PC-9 (cell line): ENCODE measurements around the gene EIF4E1B. TPM values are rescaled to one million over a fixed set of nuclear protein-coding genes. Genes with fewer than 3 reads are reported as not detected.

Experiments
- BruUV-seq: library from RNA; stranded (reverse); fragments of 400-500 nt; replicated peaks from 2 replicates; lab custom pipeline; 2021; lab: Mats Ljungman, UMichigan
- CTCF ChIA-PET: fragments of 300-600 bp; sonication (Branson Sonifier 250); formaldehyde crosslinking; loops from one replicate; lab custom pipeline; 2022; ENCODE audit warnings: antibody characterized with exemption; lab: Charles Lee
- POLR2A ChIA-PET: fragments of 300-600 bp; sonication (Branson Sonifier 250); formaldehyde crosslinking; loops from one replicate; lab custom pipeline; 2022; ENCODE audit warnings: antibody characterized with exemption; ENCODE audit not compliant: unreplicated experiment; lab: Charles Lee
- DNase-seq, 2 experiments: peaks; one replicate each; pipeline versions ENCODE4 v3.0.0 to v3.0.0-alpha.2; 2015 to 2022; ENCODE audit warnings: mixed read lengths in 1 of 2
- H2AFZ ChIP-seq: fragments of 200-600 bp; sonication (generic); 2 replicates; pipeline ENCODE4 v1.8.1; 2017; ENCODE audit warnings: antibody characterized with exemption
- H3F3A ChIP-seq: fragments of 200-600 bp; sonication (generic); 2 replicates; pipeline ENCODE4 v1.8.1; 2017; ENCODE audit warnings: antibody characterized with exemption, mild to moderate bottlenecking, low read depth; ENCODE audit not compliant: insufficient read depth
- H3K27ac ChIP-seq: fragments of 200-600 bp; sonication (generic); 2 replicates; pipeline ENCODE4 v1.6.1; 2016; ENCODE audit warnings: mixed run types
- H3K27me3 ChIP-seq: fragments of 200-600 bp; sonication (generic); 2 replicates; pipeline ENCODE4 v1.6.1; 2016; ENCODE audit warnings: low read depth, mixed run types; ENCODE audit not compliant: insufficient read depth
- H3K36me3 ChIP-seq: fragments of 200-600 bp; sonication (generic); 2 replicates; pipeline ENCODE4 v1.6.1; 2016; ENCODE audit warnings: low read depth, mixed run types
- H3K4me1 ChIP-seq: fragments of 200-600 bp; sonication (generic); replicated peaks from 2 replicates; pipeline ENCODE4 v1.6.1; 2016; ENCODE audit warnings: mixed run types; ENCODE audit not compliant: insufficient read depth
- H3K4me2 ChIP-seq: fragments of 200-600 bp; sonication (generic); 2 replicates; pipeline ENCODE4 v1.6.1; 2017; ENCODE audit warnings: mixed run types
- H3K4me3 ChIP-seq: fragments of 200-600 bp; sonication (generic); 2 replicates; pipeline ENCODE4 v1.6.1; 2016; ENCODE audit warnings: mixed run types
- H3K79me2 ChIP-seq: fragments of 200-600 bp; sonication (generic); 2 replicates; pipeline ENCODE4 v1.6.1; 2017; ENCODE audit warnings: low read depth, mixed run types
- H3K9me2 ChIP-seq: fragments of 200-600 bp; sonication (generic); 2 replicates; pipeline ENCODE4 v1.8.1; 2017; ENCODE audit warnings: mild to moderate bottlenecking; ENCODE audit not compliant: insufficient read depth
- H3K9me3 ChIP-seq: fragments of 200-600 bp; sonication (generic); 2 replicates; pipeline ENCODE4 v1.8.1; 2016; ENCODE audit warnings: low read depth; ENCODE audit not compliant: insufficient read depth
- H4K20me1 ChIP-seq: fragments of 200-600 bp; sonication (generic); 2 replicates; pipeline ENCODE4 v1.8.1; 2017; ENCODE audit not compliant: insufficient read depth
- EZH2 ChIP-seq: fragments of 200-600 bp; sonication (generic); IDR thresholded peaks from 2 replicates; pipeline ENCODE4 v1.8.0; 2017; ENCODE audit warnings: antibody characterized with exemption, low read depth
- intact Hi-C: fragments of 100-400 bp; cut with micrococcal nuclease; formaldehyde crosslinking; loops from one replicate; pipeline ENCODE4 v1.10.0; 2022; ENCODE audit not compliant: unreplicated experiment
- total RNA-seq: library from RNA; stranded (reverse); gene quantifications from 2 replicates; pipeline ENCODE4 v1.2.3, GENCODE V29; 2021
- TF ChIP-seq, protein P1 (sequence below): fragments of 200-600 bp; sonication (generic); conservative IDR thresholded peaks from 2 replicates; pipeline ENCODE4 v1.6.1; 2017; ENCODE audit warnings: mixed run types, antibody characterized with exemption, mild to moderate bottlenecking, moderate library complexity

The EIF4E1B gene
- total RNA-seq, 1 experiment from 2014 or later: not detected

DNA sequence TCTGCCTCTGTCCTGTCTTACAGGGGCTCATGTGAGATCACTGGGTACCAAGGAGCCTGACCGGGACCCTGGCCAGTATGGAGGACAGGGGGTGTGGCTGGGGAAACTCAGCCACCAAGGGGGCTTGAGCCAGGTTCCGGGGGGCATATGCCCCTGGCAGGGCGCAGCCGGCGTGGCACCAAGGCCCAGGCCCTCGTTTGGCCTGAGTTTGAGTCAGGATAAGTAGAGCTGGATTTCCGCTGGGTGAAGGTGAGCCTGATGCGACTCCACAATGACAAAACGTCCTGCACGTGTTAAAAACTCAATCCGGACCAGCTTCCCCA is 16.2 kb downstream of the EIF4E1B start:
- Histone ChIP-seq H3K27ac (no peak overlapping the region), H4K20me1 (peaks cover 20% of the 10 kb centered on the region; the same call in 1 of the 2 replicates), H3K4me3 (peak overlapping the region; percentile 47; the same call in 1 of the 2 replicates), H3K27me3 (no peaks in the 10 kb centered on the region), H3K4me1 (peaks cover 11% of the 10 kb centered on the region), H3K9me2 (no peaks in the 10 kb centered on the region), H3K9me3 (no peaks in the 10 kb centered on the region), H3F3A (no peaks in the 10 kb centered on the region; the same call in 1 of the 2 replicates), H2AFZ (peak overlapping the region; percentile 86), H3K4me2 (peak overlapping the region; percentile 69), H3K79me2 (peaks cover 34% of the 10 kb centered on the region), H3K36me3 (no peaks in the 10 kb centered on the region)
- TSS peak; percentile 99 for BruUV-seq
- intact Hi-C loops: loop anchor here (1.0 to 10.0 kb wide), 7 partner anchors 37 to 656 kb away; partner anchors contain the start of genes FAF2, FGFR4, HIGD2A and NOP16
- no peak for DNase-seq
- ChIA-PET CTCF (interaction anchor here (0.5 to 0.9 kb wide), 4 partner anchors 25 to 917 kb away, joined by 4 to 5 read pairs (median 5); no protein-coding TSS in a partner anchor), POLR2A (interaction anchor here (0.5 to 0.6 kb wide), 2 partner anchors 109 to 548 kb away, joined by 3 to 4 read pairs; no protein-coding TSS in a partner anchor)
- TF ChIP-seq, protein P1, sequence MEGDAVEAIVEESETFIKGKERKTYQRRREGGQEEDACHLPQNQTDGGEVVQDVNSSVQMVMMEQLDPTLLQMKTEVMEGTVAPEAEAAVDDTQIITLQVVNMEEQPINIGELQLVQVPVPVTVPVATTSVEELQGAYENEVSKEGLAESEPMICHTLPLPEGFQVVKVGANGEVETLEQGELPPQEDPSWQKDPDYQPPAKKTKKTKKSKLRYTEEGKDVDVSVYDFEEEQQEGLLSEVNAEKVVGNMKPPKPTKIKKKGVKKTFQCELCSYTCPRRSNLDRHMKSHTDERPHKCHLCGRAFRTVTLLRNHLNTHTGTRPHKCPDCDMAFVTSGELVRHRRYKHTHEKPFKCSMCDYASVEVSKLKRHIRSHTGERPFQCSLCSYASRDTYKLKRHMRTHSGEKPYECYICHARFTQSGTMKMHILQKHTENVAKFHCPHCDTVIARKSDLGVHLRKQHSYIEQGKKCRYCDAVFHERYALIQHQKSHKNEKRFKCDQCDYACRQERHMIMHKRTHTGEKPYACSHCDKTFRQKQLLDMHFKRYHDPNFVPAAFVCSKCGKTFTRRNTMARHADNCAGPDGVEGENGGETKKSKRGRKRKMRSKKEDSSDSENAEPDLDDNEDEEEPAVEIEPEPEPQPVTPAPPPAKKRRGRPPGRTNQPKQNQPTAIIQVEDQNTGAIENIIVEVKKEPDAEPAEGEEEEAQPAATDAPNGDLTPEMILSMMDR: no peak
- no peak for TF ChIP-seq EZH2

DNA sequence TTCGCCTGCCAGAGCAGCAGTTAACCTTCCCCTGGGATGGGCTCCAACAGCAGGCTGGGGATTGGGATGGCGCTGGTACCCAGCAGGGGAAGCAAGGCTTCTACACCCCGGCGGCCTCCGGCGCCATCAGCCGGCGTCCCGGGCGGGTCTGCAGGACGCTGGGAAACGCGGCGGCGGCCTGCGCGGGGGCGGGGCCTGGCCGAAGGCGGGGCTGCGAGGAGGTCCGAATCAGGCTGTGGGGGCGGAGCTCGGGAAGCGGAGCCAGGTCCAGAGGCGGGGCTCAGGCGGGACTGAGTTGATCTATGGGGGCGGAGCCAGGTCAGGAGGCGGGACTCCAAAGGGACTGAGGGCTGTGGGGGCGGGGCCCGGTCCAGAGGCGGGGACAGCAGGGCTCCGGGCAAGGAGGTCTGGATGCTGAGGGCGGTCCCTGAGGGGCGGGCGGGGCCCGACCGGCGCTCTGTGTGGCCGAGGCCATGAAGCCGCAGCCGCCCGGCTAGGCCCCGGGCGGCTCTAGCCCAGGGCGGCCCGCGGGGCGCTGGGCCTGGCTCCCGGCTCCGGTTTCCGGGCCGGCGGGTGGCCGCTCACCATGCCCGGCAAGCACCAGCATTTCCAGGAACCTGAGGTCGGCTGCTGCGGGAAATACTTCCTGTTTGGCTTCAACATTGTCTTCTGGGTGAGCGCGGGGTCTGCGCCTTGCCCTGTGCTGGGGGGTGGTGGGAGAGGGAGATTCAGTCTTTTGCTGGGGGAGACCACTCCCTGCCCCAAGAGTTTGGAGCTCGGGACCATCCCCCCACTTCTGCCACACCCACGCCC is 16.8 kb downstream of the EIF4E1B start, which contains the start of gene TSPAN17:
TSPAN17 (plus strand) TSS at position 455 of the 813 bp plus-strand sequence; CDS start at position 587, 132 bp downstream.
- Histone ChIP-seq H3K9me3 (no peaks in the 10 kb centered on the region), H3K4me3 (peak within 1 kb of the TSS; percentile 90), H2AFZ (peak within 1 kb of the TSS; percentile 86), H3K4me1 (peaks cover 11% of the 10 kb centered on the region), H3F3A (no peaks in the 10 kb centered on the region; the same call in 1 of the 2 replicates), H3K36me3 (no peaks in the 10 kb centered on the region), H3K27ac (no peak within 1 kb of the TSS), H3K9me2 (no peaks in the 10 kb centered on the region), H3K27me3 (no peaks in the 10 kb centered on the region), H4K20me1 (peaks cover 20% of the 10 kb centered on the region; the same call in 1 of the 2 replicates), H3K4me2 (peak within 1 kb of the TSS; percentile 99), H3K79me2 (peaks cover 34% of the 10 kb centered on the region)
- peak; percentile 91 to 100 for DNase-seq
- intact Hi-C loops: loop anchor here (1.0 to 10.0 kb wide), 7 partner anchors 38 to 655 kb away; partner anchors contain the start of genes FAF2, FGFR4, HIGD2A and NOP16
- no peak for TF ChIP-seq EZH2
- TF ChIP-seq, protein P1: no peak; the same call in 1 of the 2 replicates
- POLR2A ChIA-PET: interaction anchor here (0.5 to 0.6 kb wide), 2 partner anchors 109 to 547 kb away, joined by 3 to 4 read pairs; no protein-coding TSS in a partner anchor
- no TSS peak for BruUV-seq
- CTCF ChIA-PET: interaction anchor here (0.6 to 0.9 kb wide), 6 partner anchors 10 to 917 kb away, joined by 3 to 5 read pairs (median 3); no protein-coding TSS in a partner anchor

DNA sequence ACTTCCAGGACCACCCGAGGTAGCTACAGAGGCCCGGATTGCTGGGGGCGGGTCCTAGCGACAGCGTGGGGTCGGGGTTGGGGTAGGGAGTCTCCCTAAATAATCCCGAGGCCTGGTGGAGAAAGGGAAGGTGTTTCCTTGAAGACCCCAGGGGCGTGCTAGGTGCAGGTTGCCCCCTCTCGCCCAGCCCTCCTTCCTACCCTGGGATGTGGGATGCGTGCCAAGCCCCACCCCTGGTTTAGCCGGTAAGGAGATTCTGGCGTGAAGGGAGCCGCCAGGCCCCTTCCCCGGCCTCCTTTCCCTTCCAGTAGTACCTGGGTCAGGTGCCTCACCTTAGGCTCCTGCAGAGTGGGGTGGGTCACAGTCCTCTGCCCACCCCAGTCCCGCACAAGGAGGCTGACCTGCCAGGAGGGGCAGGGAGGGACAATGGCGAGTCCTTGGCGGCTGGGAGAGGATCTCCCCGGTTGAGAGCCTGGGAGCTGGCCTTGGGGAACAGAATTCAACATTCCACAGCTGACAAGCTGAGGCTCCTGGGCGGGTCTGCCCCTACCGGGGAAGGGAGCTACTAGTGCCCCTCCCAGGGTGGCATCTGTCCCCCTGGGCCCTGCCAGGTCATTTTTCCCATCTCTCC is 17.5 kb downstream of the EIF4E1B start:
- TF ChIP-seq, protein P1: no peak
- TF ChIP-seq EZH2: no peak
- Histone ChIP-seq H3K4me2 (peak overlapping the region; percentile 99), H3F3A (no peaks in the 10 kb centered on the region; the same call in 1 of the 2 replicates), H3K27me3 (no peaks in the 10 kb centered on the region), H3K4me3 (peak overlapping the region; percentile 90), H3K9me3 (no peaks in the 10 kb centered on the region), H3K4me1 (peaks cover 11% of the 10 kb centered on the region), H3K36me3 (no peaks in the 10 kb centered on the region), H2AFZ (peak overlapping the region; percentile 85), H4K20me1 (peaks cover 20% of the 10 kb centered on the region; the same call in 1 of the 2 replicates), H3K9me2 (no peaks in the 10 kb centered on the region), H3K79me2 (peaks cover 34% of the 10 kb centered on the region), H3K27ac (no peak overlapping the region)
- ChIA-PET POLR2A (no interaction called here), CTCF (interaction anchor here (0.5 to 1.0 kb wide), 5 partner anchors 10 to 731 kb away, joined by 3 to 8 read pairs (median 3); no protein-coding TSS in a partner anchor)
- DNase-seq: peak; percentile 52 to 71
- intact Hi-C loops: loop anchor here (1.0 to 10.0 kb wide), 7 partner anchors 39 to 654 kb away; partner anchors contain the start of genes FAF2, FGFR4, HIGD2A and NOP16
- TSS peak; percentile 60 for BruUV-seq
